Fibroblast of mammary gland (primary cell): ENCODE data around the gene EVI5L.
"Not testable (repeated sequence)": the region's sequence is repeated elsewhere in the genome, so short reads cannot be mapped to it uniquely, and the experiment has no call there.

Experiments used
- DNase-seq: peaks from one replicate; pipeline ENCODE4 v3.0.0-alpha.2; 2010; ENCODE audit warnings: low read depth
- H3K4me3 ChIP-seq: 2 replicates; pipeline ENCODE4 v1.5.1; 2011; ENCODE audit warnings: low read depth, mild to moderate bottlenecking, low read length, moderate library complexity; ENCODE audit not compliant: control insufficient read depth
- TF ChIP-seq, protein P1 (sequence below): conservative IDR thresholded peaks from 2 replicates; pipeline ENCODE4 v1.5.1; 2011; ENCODE audit warnings: low read depth, low read length, inconsistent platforms; ENCODE audit not compliant: control insufficient read depth, insufficient read depth

EVI5L gene

DNA sequence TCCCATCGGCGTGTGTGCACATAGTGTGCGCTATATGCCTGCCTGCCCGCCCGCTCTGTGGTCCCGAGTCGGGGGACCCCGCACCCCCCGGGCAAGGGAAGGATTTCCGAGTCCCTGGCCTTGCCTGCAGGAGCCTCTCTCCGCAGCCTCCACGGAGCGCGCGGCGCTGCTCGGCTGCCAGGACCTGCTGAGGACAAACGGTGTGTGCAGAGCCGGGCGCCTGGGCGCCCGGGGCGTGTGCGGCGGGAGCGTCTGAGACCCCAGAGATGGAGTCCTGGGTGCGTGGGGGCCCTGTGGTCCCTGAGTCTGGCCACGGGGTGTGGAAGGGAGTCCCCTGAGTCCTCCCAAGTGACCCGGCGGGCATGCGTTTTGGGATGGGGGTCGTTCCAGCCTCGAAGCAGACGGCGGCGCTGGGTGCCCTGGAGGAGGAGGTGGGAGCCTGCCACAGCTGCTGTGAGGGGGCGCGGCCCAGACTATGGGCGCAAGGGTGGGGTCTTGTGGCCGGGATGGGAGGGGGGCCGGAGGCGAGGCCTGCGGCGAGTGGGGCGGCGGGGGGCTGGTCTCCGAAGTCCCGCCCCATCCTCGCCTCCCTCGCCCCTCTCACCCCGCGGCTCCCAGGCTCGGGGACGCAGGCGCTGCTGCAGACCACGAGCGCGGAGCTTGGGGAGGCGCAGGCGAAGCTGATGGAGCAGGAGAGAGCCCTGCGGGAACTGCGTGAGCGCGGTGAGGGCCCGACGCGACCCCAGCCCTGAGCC is 41.7 kb upstream of the EVI5L start:
- no peak for DNase-seq

GRCh38 chr19:7788933-7789323 is 41.1 kb upstream of the EVI5L start:
- no peak overlapping the region for H3K4me3 ChIP-seq
- no peak for DNase-seq
- TF ChIP-seq, protein P1, sequence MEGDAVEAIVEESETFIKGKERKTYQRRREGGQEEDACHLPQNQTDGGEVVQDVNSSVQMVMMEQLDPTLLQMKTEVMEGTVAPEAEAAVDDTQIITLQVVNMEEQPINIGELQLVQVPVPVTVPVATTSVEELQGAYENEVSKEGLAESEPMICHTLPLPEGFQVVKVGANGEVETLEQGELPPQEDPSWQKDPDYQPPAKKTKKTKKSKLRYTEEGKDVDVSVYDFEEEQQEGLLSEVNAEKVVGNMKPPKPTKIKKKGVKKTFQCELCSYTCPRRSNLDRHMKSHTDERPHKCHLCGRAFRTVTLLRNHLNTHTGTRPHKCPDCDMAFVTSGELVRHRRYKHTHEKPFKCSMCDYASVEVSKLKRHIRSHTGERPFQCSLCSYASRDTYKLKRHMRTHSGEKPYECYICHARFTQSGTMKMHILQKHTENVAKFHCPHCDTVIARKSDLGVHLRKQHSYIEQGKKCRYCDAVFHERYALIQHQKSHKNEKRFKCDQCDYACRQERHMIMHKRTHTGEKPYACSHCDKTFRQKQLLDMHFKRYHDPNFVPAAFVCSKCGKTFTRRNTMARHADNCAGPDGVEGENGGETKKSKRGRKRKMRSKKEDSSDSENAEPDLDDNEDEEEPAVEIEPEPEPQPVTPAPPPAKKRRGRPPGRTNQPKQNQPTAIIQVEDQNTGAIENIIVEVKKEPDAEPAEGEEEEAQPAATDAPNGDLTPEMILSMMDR: no peak

More for the DNA sequence above, 41.7 kb upstream of the EVI5L start:
- no peak overlapping the region for H3K4me3 ChIP-seq
- TF ChIP-seq, protein P1: no peak

- no peak for DNase-seq
- TF ChIP-seq, protein P1: no peak
- no peak overlapping the region for H3K4me3 ChIP-seq
These were observed 40.6 kb upstream of the EVI5L start for GRCh38 chr19:7789447-7789846.

GRCh38 chr19:7790416-7790815 is 39.6 kb upstream of the EVI5L start:
- H3K4me3 ChIP-seq: no peak overlapping the region
- TF ChIP-seq, protein P1: no peak
- no peak for DNase-seq

DNA sequence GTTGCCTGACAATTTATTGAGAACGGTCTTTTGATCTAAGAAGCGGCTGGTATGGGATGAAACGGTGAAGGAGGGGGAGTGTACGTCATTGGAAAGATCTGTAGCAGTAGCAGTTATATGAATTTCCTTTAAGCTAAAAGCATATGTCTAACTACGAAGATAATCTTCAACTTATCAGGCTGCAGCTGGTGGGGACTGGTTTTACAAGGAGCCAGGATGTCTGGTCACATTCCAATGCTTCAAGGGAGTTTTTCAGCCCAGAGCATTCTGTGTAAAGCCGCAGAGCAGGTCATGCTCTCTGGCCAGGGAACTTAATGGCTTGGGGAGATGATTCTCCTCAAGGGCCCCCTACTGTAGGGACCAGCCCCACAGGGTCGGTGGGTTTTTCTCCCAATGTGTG is 37.7 kb upstream of the EVI5L start:
- DNase-seq: no peak
- TF ChIP-seq, protein P1: no peak
- no peak overlapping the region for H3K4me3 ChIP-seq

- not testable (repeated sequence) for DNase-seq
These were observed 37.3 kb upstream of the EVI5L start for GRCh38 chr19:7792701-7793100.

DNA sequence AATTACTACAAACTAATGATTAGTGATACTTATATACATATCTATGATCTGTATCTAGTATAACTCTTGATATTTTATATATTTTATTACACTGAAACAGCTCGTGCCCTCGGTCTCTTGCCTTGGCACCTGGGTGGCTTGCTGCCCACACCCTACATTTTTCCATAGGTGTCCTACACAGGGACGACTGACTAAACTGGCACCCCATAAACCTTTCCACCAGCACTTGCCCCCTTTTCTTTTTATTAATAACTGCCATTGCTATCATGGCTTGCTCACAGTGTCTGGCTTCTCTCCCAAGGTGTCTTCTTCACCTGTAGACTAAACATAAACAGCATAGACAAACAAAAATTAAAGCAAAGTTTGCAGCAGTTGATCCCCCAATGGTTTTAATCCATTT is 36.5 kb upstream of the EVI5L start:
- no peak for DNase-seq
- TF ChIP-seq, protein P1: no peak

More at GRCh38 chr19:7792701-7793100, 37.3 kb upstream of the EVI5L start:
- not testable (repeated sequence) for H3K4me3 ChIP-seq

More for the DNA sequence above, 36.5 kb upstream of the EVI5L start:
- H3K4me3 ChIP-seq: no peak overlapping the region
